Stimulated activated CD8-positive, alpha-beta memory T cell treated with anti-CD3 and anti-CD28 coated beads, Interleukin-4, amount 100 ng/mL, for 1 hour (primary cell): ENCODE measurements around the gene GLUD1.
"Not testable (repeated sequence)": the region's sequence is repeated elsewhere in the genome, so short reads cannot be mapped to it uniquely, and the experiment has no call there.

Source experiments
- DNase-seq, 2 donors: peaks; one replicate each; pipeline ENCODE4 v3.0.0-alpha.2; 2020; ENCODE audit warnings: low read depth in 2 of 2, low spot score in 1 of 2

Gene GLUD1

DNA sequence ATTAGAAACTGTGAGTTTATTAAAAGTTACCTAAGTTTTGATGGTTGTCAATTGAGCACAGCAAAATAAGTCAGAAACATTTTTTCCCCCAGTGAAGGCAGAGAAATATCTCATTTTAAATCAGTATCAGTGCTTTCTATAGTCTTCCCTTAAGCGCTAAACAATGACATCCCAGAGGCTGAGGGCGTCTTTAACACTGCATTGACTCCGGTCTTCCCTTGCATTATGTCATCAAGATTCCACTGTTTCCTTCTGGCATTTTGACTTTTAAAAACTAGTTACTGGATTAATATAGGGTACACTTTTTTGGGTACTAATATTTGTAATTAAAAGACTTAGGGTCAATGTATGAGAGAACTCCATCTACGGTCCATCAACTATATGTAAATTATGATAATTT lies 3.9 kb downstream of the GLUD1 start:
- no peak for DNase-seq

DNA sequence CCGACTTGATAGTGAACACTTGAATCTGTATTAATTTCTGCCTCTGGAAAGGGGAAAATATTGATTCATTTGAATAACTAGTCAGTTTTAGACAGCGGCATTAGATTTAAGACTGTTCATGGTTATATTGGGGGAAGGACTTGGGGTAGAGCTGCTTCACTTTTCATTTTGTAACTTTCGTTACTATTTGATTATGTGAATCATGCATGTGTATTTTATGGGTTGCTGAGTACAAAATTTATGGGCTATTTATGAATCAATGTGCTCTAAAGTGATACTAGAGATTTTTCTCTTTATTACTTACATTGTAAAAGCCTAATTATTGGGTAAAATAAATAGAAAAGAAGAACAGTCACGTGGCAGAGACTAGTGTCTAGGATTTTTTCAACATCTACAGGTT lies 4.9 kb downstream of the GLUD1 start:
- DNase-seq: no peak

DNA sequence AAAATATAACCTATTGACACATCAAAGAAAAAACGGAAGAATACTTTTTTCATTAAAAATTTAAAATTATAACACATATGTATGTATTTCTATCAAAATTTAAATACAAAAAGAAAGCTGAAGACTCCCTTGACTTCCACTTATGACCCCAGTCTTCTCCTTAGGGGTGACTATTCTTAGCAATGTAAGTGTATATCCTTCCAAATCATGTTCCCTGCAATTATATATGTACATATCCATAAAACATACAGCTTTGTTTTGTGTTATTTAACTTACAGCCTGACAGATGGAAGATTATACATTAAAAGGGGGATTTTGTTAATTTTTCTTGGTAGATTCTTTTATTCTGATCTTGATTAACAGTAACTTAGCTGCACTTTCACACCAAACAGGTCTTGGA lies 9.1 kb downstream of the GLUD1 start:
- DNase-seq: no peak

- not testable (repeated sequence) for DNase-seq
Measured at GRCh38 chr10:87084291-87084782, 10.3 kb downstream of the GLUD1 start.

DNA sequence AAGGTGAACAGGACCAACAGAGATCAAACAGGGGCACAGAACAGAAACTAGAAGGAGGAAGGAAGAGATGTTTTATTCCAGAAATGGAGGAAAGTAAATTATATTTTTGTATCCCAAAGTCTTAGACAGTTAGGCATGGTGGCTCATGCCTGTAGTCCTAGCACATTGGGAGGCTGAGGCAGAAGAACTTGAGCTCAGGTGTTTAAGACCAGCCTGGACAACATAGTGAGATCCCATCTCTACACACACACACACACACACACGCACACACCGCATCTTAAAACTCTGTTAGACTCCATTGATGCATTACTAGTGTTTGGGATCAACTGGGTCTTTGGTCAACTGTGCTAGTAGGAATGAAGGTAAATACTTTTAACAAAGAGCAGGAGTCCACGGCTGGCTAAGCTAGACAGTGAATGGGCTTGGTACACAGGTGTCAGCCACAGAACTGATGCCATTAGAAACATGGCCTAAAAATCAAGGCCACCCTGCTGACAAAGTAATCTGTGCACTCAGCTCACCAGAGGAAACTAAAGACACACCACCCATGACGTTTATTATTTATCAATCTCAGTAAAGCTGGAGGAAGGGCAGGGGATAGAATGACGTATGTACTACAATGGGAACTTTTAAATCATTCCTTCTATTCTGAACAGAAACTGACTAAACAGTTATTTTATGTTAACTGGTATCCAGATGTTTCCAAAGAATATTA lies 10.9 kb downstream of the GLUD1 start:
- not testable (repeated sequence) for DNase-seq

DNA sequence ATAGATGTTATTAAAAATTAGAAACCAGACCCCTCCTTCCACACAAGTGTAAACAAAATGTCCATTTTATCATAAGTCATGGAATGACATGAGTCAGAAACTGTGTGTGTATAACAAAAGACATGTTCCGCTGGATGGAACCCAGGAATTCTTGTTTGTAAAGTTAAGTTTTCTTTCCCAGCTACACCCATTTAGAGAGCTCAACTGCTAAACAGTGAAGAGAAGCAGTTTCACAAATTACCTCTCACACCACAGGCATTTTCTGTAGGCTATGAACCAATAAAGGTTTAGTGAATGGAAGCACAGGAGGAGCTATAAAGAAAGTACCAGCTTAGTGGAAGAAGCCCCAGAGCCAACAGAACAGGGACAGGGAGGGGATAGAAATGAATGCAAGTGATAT lies 12.4 kb downstream of the GLUD1 start:
- not testable (repeated sequence) for DNase-seq

DNA sequence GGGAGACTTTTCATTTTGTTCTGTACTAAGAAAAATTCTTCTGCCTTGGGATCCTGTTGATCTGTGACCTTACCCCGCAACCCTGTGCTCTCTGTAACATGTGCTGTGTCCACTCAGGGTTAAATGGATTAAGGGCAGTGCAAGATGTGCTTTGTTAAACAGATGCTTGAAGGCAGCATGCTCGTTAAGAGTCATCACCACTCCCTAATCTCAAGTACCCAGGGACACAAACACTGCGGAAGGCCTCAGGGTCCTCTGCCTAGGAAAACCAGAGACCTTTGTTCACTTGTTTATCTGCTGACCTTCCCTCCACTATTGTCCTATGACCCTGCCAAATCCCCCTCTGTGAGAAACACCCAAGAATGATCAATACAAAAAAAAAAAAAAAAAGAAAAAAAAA lies 13.1 kb downstream of the GLUD1 start:
- not testable (repeated sequence) for DNase-seq

GRCh38 chr10:87080621-87081020 lies 14.0 kb downstream of the GLUD1 start:
- DNase-seq: not testable (repeated sequence)

- no peak for DNase-seq
Measured at GRCh38 chr10:87079106-87079836, 15.4 kb downstream of the GLUD1 start.

- DNase-seq: not testable (repeated sequence)
Measured at GRCh38 chr10:87076421-87076820, 18.2 kb downstream of the GLUD1 start.

DNA sequence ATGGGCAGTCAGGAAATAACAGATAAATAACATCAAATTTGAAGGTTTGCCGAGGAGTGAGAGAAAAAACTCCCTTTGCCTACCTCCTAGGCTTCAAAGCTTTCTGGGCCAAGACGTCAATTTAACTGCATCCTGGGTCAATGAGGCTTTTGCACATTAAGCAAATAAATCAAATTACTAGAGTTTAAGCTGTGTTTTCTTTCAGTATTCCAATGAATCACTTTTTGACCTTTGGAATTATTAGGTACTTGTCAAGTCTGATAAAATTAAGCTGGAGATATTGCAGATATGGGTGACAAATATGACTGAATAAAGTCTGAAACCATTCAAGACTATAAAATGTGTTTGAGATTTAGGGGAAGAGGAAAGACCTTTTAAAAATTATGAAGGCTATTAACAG lies 22.2 kb downstream of the GLUD1 start:
- no peak for DNase-seq

DNA sequence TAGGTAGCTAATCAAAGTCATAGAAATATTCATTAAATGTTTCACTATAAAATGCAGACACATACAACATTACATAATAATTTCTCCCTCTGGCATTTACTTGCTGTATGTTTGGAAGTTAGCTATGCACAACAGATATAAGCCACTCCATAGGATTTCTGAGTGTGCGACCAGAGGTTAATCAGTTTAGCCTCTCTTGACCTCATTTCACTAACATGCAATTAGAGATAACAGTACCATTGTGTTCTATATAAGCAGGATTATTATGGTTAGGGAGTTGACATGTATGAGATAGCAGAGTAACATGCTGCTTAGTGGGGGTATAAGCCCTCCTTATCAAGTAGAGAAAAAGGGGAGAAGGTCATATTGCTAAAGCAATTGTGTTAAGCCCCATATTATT lies 26.4 kb downstream of the GLUD1 start:
- no peak for DNase-seq

DNA sequence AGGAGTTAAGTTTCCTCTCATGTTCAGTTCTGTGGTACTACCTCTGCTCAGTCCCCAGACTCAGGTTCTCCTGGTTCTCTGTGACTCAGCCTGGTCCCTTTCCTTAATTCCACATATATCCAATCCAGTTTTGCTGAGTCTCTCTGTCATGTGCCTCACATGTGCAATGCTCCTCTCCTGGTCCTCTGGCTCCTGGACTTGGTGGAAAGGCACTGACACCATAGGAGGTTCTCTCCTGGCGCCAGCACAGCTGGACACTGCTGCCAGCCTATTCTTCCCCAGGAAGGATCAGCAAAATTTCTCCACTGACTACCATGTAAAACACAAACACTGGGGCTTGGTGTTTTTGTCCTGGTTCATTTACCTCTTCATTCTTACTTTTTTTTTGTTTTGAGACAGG lies 27.8 kb downstream of the GLUD1 start:
- no peak for DNase-seq

GRCh38 chr10:87066178-87066577 lies 28.5 kb downstream of the GLUD1 start:
- no peak for DNase-seq

DNA sequence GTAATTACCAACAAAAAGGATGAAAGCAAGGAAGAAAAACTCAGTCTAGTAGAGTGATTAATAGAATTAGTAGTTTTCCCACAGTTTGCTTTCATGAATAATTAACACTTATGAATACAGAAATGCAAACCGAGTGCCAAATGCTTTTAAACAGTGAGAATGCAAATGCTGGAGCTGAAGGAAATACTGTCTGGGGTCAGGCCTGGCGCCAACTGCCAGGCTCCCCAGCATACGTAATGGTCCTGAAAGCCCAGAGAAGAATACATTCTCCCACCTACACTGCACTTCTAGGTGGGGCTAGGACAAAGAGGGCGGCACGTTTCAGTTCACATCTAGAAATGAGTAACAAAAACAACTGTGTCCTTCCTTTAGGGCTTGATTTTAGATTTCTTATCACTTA lies 30.0 kb downstream of the GLUD1 start:
- no peak for DNase-seq

GRCh38 chr10:87060280-87060928 lies 34.2 kb downstream of the GLUD1 start:
- no peak for DNase-seq

GRCh38 chr10:87059401-87059800 lies 35.2 kb downstream of the GLUD1 start:
- DNase-seq: no peak

- DNase-seq: no peak
Measured at GRCh38 chr10:87058171-87058570, 36.5 kb downstream of the GLUD1 start.

GRCh38 chr10:87054373-87055295 lies 40.0 kb downstream of the GLUD1 start:
- DNase-seq: no peak

GRCh38 chr10:87053577-87054181 lies 41.0 kb downstream of the GLUD1 start:
- no peak for DNase-seq

GRCh38 chr10:87053111-87053510 lies 41.5 kb downstream of the GLUD1 start:
- DNase-seq: no peak
